NCI-H345 treated with DMSO at 0.1 percent for 48 hours (cell line): ENCODE results near the gene DAB2IP.

Experiments used
- DNase-seq: peaks from one replicate; lab custom pipeline; 2025; ENCODE audit not compliant: unreplicated experiment; lab: John Stamatoyannopoulos, UW

DAB2IP gene

GRCh38 chr9:121662359-121662758 is 10.9 kb downstream of the DAB2IP start:
- DNase-seq, result no peak

- no peak for DNase-seq
Observed at GRCh38 chr9:121662891-121663580, 11.6 kb downstream of the DAB2IP start.

GRCh38 chr9:121663591-121663990 is 12.2 kb downstream of the DAB2IP start:
- DNase-seq, result no peak

- no peak for DNase-seq
Observed at GRCh38 chr9:121666294-121666693, 14.9 kb downstream of the DAB2IP start.

- no peak for DNase-seq
Observed at GRCh38 chr9:121667214-121667613, 15.8 kb downstream of the DAB2IP start.

DNA sequence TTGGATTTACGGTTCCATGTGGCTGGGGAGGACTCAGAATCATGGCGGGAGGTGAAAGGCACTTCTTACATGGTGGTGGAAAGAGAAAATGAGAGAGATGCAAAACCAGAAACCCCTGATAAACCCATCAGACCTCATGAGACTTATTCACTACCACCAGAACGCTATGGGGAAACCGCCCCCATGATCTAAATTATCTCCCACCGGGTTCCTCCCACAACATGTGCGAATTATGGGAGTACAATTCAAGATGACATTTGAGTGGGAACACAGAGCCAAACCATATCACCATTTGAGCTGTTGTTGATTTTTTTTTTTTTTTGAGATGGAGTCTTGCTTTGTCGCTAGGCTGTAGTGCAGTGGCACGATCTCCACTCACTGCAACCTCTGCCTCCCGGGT is 16.5 kb downstream of the DAB2IP start:
- DNase-seq, result no peak

DNA sequence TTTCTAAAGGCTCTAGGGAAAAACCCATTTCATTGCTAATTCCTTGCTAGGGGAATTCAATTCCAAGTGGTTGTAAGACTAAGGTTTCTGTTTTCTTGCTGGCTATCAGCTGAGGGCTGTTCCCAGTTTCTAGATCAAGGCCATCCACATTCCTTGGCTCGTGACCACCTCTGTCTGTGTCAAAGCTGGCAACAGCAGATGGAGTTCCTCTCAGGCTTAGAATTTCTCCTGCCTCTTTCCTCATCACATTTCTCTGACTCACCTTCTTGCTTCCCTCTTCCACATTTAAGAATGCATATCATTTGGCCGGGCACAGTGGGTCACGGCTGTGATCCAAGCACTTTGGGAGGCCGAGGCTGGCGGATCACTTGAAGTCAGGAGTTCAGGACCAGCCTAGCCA is 19.0 kb downstream of the DAB2IP start:
- DNase-seq, result no peak

DNA sequence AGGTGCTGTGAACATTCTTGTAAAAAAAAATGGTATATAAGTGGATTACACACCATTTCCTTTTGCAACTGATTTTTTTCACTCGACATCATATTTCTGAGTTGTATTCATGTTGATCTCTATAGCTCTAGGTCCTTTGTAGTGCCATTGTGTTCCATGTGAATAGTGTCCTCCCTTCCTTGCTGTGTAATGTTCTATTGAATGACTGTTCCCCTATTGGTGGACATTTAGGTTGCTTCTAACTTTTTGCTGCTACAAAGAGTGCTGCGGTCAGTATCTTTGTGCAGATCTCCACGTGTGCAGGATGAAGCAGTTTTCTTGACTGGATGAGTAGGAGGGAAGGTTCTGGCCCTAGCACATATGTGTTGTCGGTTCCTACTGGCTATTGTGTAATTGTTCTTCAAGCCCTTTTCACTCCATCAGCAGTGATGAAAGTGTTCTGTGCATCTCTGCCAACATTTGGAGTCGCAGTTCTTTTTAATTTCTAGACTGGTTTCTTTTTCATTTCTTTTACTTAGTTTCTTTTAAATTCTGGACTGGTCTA is 20.2 kb downstream of the DAB2IP start:
- no peak for DNase-seq

GRCh38 chr9:121672213-121672612 is 20.8 kb downstream of the DAB2IP start:
- DNase-seq, result no peak

DNA sequence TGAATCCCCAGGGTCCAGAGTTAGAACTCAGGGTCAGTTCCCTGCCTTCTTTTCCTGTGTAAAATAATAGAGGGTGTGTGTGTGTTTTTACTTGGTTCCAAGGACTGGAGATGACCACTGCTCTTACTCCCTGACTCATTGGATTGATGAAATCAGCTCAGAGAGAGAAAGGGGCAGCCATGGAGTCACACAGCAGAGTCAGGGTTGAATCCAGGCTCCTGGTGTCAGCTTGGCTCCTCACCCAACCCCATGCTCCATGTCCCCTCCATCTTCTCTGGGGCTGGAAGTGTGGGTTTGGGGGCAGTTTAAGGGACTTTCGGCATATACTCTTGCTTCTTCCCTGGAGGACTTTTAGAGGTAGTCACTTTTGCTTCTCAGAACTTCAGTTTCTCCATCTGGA is 21.6 kb downstream of the DAB2IP start:
- DNase-seq, result no peak

DNA sequence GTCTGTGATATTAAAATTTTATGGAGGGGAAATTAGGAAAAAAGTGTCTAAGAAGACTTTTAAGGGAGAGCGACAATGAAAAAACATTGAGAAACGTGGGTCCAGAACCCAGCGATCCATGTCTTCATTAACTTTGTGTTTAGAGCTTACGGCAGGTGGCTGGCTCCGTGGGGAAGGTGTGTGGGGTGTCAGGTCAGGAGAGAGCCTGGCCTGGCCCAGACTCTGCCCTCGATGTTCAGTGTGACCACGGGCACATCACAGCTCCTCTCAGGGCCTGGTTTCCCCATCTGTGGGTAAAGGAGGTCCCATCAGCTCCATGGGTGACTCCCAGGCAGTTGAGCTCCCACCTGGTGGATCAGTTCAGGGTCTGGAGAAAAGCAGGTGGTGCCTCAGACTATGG is 22.1 kb downstream of the DAB2IP start:
- no peak for DNase-seq

DNA sequence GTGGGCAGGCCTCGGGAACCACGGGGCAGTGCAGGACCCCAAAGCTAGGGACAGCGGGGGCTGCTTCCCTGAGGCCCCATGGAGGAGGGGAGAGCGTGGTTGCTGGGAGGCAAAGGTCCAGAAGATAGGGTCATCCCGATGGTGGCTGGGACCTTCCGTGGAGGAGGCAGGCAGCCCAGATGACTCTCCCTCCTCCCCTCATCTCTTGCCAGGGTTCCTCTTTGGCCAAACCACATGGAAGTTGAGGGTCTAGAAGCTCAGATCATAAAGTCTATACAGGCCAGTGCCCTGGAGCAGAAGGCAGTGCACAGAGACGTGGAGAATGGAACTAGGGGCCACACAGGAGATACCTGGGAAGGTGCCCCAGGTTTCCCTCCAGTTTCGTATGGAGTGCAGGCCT is 22.6 kb downstream of the DAB2IP start:
- no peak for DNase-seq

DNA sequence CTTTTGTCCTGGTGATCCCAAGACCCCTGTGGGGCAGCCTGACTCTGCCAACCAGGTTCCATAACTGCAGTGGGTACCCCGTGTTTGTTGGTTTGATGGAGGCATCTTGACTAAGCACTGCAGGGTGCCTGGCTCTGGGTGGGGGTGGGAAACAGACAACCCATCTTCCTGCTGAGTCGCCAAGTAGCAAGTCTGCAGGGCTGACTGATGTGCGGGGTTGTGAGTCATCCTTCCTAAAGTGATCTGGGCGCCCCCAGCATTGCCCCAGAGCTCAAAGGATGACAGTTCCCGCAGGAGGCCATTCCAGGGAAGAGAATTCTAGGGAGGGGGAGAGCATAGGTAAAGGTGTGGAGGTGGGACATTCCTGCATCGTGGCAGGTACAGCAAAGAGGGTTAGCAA is 23.5 kb downstream of the DAB2IP start:
- DNase-seq, result no peak

DNA sequence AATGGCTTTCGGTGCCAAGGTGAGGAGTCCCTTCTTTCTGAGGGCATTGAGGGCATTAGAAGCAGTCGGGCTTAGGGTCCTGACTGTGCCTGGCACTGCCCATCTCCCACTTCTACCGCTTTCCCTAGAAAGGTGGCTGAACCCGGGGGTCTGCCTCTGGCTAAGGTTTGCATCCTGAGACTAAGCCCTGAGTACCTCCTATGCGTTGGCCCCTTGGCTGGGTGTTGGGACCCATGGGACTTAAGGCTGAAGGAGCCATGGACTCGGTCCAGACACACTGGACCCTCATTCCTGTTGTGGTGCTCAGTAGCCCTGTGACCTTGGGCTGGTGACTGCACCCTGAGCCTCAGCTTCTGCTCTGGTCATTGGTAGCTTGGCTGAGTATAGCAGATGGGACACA is 23.9 kb downstream of the DAB2IP start:
- no peak for DNase-seq

DNA sequence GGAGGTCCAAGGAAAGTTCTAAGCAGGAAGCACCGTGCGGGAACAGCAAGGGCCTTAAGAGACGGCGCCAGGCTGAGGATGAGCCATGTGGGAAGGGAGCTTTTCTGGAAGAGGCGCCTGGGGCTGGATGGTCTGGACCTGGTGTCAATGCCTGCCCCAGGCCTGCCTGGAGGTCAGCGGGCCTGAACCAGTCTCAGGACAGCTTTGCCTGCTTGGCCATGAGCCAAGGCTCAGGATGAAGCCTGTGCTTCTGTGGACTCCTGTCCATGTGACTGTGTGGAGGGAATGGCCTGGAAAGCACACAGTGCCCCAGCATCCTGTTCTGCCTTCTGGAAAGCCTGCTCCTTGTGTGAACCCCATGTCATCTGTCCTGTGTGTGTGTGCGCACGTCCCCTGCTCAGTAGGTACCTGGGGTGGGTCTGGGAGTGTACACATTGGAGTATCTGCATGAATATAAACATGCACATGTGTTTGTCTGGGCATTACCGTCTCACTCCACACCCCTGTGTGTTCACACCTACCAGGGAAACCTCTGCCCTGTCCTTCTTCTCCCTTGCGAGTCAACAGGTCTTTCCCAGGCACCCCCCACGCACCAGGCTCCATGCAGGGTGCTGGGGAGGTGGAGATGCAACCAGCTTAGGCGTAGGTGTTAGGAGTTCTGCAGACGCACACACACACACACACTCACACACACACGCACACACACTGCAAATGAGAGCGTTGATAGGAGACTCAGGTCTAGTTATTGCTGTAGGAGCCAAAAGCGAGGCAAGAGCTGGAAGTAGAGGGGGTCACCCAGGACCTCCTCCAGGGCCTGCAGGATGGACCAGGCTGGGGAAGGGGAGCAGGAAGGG is 24.8 kb downstream of the DAB2IP start:
- DNase-seq, result no peak

GRCh38 chr9:121676926-121677325 is 25.5 kb downstream of the DAB2IP start:
- DNase-seq, result no peak

GRCh38 chr9:121678501-121679022 is 27.1 kb downstream of the DAB2IP start:
- no peak for DNase-seq

- no peak for DNase-seq
Observed at GRCh38 chr9:121679901-121680635, 28.6 kb downstream of the DAB2IP start.

- DNase-seq, result no peak
Observed at GRCh38 chr9:121681404-121681803, 30.0 kb downstream of the DAB2IP start.

- DNase-seq, result no peak
Observed at GRCh38 chr9:121682201-121682600, 30.8 kb downstream of the DAB2IP start.

GRCh38 chr9:121682926-121683515 is 31.6 kb downstream of the DAB2IP start:
- no peak for DNase-seq
